Measurements from ENCODE around the gene CCDC7. TPM values are rescaled to one million over a fixed set of nuclear protein-coding genes. Genes with fewer than 3 reads are reported as not detected.

The CCDC7 gene
- 124 TPM for total RNA-seq

DNA sequence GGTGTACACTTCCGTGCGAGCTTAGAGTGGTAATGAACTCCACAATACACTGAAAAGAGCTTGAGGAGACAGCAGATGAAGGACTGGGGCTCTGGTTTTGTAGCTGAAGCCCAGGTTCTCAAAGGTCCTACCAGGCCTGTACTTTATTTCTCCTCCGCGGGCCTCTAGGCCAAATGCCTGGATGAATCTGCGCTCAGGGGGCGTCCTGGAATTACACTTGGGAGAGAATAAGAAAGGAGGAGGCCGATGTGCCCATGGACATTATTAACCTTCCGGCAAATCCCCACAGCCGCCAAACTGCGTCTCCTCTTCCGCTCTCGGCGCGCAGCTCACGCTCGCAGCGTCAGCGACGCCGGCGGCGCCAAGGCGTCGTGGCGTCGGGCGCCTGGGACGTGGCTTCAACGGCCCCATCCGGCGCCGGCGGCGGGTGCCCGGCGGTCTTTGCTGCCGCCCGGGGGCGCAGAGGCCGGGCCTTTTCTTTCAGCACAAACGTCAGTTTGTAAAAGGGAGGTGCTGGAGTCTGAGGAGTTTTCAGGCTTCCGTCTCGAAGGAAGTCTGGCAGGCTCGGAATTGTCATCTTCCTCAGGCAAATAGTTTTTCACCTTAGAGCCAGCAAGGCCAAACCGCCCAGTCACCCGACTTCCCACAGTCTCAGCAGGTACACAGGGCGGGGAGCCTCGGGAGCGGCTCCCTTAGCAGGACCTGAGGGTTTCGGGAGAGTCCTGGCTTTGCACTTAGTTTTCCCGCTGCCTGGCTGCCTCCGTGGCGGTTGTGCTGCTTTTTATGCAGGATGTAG, at the start of gene CCDC7:
Gene CCDC7, plus strand, starts transcription at position 401 of the 796 bp plus-strand sequence. CDS start 5,503 bp downstream, outside the sequence.

Other genes with a start within 250 kb of the CCDC7 start
- gene EPC1, start 99.0 kb upstream of the CCDC7 start, total RNA-seq = 159 TPM